SKM-1 (cell line): ENCODE results near the gene GADL1.

Experiments used
- DNase-seq: peaks from one replicate; lab custom pipeline; 2025; ENCODE audit not compliant: unreplicated experiment; lab: John Stamatoyannopoulos, UW

Gene GADL1

DNA sequence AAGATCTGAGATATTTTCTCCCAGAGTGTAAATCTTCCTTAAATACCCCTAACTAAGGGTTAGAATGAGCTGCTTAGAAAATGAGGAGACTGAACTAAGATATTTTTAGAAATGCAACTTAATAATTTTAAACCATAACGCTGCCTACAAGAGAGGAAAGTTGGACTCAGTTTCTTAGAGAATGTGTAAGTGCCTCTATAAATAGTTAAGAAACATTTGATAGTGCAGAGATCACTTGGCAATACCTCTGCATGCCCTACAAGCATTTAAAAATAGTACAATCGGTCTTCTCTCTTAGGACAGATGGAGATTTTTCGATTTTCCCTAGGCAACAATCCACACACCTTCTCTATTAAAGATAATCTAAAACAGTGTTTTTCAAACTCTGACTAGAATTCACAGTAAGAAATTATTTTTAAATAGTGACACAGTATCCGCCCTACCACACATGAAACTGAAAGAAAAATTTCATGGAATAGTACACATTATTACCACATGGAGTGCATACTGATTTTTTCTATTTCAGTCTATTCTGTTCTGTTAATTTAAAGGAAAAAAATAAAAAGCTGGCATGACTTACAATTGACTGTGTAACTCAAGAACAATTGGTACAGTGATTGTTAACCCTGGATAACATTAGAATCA, 83.2 kb downstream of the GADL1 start:
- no peak for DNase-seq

DNA sequence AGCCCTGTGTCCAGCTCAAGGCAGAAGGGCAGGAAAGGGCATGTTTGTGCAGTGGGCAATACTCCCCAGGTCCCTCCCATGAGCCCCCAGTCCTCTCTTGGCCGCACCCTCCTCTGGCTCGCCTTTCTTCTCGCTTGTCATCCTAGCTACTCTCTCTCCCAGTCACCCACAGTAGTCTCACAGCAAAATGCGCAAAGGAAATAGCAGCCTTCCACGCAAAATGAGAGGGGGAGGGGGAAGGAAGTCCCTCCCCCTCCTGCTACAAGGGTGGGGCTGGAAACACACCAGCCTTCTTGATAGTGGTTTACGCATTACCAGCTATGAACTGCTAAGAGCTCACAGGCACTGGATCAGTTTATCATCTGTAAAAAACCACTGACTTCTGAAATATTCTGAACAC, 83.8 kb downstream of the GADL1 start:
- no peak for DNase-seq

DNA sequence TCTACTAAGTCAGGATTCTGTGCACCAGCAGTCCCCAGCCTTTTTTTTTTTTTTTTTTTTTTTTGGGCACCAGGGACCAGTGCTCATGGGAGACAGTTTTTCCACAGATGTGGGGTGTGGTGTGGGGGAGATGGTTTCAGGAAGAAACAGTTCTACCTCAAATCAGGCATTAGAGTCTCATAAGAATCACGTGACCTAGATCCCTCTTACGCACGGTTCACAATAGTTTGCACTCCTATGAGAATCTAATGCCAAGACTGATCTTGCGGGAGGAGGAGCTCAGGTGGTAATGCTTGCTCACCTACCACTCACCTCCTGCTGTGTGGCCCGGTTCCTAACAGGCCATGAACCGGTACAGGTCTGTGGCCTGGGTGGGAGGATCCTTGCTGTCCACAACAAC, 88.8 kb downstream of the GADL1 start:
- no peak for DNase-seq

DNA sequence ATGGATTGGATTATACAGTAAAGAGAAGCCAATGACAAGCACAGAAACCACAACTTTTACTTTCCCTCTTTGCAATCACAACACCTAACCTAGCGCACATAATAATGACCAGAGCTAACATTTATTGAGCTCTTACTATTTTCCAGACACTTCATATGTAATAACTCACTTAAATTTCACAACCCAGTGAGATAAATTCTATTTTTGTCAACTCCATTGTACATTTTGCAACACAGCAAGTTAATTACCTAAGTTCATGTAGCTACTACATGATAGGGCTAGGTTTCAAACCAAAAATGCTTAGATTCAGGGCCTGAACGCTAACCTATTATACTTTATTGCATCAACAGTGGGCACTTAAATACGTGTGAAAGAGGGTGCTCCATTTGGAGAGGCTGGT, 89.5 kb downstream of the GADL1 start:
- DNase-seq = no peak

DNA sequence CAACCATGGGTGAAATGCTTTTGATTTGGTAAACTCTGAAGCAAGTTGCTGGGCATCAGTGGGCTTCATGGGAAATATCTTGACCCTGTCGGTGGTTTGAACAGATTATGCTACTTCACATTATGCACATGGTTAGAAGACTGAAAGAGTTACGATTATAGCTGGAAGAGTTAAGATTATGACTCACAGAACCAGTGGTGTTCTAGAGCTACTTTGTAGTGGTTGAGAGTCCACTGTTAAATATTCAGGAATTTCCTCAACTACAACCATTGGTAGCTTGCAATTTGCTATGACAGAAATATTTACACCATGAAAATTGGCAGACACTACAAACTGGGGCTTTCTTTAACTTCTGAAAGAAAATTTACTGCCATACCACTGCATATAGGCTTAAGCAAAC, 99.3 kb downstream of the GADL1 start:
- no peak for DNase-seq

DNA sequence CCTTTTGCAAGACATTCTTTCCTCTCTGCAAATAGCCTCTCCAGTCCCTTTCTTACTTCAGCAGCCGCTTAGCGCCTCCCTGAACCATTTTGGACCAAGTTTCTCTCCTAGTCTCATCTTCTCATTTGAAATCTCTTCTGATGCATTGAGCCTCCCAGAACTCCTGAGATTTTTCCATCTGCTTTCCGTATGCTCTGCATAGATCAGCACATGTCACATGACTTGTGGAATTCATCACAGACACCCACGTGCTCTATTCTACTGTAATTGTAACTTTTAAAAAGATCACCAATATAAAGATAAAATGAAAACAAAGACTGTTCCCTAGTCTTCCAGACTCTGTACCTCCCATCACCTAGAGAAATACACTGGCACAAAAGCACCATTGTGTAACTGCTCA, 100.7 kb downstream of the GADL1 start:
- DNase-seq = no peak

DNA sequence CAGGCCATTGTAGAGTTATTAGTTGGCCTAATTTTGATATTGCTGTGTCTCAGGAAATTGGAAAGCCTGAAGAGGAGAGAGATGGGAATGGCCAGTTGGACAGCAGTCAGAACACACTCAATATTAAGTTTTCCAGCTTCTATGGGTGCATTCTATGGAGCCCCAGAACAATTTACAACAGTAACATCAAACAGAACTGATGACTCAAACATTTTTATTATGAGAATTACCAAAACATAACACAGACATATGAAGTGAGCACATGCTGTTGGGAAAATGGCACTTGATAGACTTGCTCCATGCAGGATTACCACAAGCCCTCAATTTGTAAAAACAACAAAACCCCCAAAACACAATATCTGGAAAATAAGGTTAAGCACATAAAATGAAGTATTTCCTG, 104.3 kb downstream of the GADL1 start:
- no peak for DNase-seq

DNA sequence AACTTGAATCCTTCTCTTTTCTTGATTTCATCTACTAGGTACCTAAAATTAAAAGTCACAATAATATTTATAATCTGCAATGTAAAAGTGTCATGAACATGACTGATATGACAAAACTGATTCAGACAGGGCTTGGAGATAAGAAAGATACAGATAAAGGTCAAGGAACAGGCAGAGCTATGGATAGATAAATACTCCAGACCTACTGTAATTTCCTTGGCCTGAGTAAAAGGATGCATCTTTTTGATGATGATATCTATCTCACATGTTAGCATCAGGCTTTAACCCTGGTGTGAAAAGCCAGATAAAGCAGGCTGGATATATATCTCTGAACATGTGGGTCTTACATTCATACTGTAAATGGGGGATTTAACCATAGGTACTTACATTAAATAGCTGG, 108.1 kb downstream of the GADL1 start:
- no peak for DNase-seq

DNA sequence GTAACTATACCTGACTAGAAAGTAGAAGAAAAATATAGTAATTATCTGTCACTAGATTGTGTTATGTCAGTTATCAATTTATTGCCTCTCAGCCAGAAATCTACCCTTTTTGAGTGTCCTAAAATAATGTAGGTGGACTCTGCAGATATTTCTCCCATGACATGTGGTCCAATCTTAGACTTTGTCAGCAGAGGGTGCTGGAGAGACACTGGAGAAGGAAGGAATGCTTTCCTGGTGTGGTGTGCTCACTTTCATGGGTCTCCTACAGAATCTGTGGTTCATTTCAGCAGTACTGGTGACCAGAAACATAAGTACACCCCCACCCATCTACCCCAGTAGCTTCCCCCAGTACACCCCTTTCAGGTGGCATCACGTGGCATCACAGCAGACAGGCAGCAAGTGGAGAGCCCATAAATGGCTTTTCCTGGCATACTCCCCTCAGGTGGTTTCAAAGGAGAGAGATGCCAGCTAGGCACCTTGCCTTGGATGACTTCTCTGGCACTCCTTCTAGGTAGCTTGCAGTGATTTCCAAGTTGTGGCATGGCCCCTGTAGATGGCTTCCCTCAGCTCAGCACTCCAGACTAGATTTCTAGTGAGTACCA, 114.7 kb downstream of the GADL1 start:
- DNase-seq = no peak

DNA sequence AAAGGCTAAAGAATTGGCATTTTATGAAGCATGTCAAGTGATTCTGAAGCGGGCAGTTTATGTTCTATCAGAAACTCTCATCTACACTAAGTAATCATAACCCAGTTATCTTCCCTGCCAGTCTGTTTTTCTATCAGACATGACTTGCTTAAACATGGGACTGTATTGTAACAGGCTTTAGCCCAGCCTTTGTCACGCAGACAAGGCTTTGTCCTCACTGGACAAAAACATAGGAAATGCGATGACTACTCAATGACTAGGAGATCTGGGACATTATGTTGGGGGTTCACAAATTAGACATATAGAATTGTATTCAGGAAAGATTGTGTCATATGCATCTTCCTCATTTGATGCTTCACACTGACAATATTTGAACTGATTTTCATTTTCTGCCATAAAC, 115.5 kb downstream of the GADL1 start:
- DNase-seq = no peak

DNA sequence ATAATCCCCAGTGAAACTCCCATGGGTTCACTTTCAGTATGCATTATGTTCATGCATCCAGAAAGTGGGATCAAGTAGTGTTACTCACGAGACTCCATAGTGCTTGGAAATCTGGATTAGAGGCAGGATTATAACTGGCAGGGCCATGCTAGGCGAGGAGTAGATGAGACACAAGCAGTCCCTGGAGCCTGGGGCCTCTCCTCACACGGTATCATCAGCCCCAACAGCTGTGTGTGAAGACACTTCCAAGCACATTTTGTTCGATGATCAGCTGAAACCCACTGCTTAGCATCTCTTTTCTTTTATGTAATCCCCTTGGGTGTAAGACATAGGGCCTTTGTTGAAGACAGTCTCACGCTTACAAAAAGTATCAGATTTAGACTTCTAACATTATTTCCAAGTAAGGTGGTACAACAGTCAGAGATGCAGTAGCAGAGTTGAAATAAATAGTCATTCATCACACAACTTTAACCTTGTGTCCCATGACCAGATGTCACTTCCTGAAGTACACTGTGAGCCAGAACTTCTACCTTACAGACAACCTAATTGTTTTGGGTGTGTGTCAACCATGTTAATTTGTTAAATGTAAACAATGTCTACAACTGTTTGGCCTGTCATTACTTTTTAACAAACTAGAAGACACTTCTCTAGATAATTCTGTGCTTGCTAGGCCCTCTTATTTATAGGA, 116.9 kb downstream of the GADL1 start:
- no peak for DNase-seq

DNA sequence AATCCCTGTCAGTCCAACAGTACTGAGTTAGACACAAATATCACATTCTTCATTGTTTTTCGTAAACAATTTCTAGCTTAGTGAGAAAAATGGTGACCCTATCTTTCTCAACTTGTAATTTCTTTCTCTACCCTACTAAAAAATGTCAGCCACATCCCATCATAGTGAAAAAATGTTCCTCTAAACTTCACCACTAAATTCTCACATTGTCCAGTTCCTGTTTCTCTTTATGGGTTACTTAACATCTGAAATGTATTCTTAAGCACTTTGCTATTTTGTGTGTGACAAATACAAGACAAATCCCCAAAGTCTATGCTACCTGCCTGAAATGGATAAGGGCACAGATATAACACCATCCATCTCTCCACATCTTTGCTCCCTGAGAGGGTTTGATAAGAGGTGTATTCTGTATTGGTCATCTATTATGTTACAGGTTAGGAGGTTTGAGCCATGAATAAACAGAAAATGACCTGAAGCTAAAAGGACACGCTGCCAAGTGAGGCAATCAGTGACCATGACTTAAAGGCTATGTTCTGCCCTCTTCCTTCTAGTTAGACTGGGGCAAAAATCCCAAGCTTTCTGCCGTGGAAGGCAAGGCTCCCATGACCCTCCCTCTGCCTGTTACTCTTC, 118.2 kb downstream of the GADL1 start:
- DNase-seq = no peak

DNA sequence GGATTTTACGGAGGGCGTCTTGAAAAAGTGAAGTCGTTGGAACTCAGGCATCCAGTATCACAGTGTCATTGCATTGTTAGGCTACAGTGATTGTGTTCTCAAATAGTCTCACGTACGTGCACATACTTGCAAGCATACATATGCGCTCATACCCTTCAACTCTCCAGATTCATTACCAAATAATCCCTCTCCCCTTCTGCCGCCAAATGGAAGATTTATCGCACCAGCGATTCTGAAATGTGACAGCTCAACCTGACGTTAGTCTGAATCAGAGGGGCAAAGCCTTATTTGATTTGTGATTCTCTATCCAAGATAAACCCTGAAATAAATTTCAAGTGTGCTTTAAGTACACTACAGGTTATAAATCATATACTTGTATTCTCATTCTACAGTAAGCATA, 119.4 kb downstream of the GADL1 start:
- no peak for DNase-seq

DNA sequence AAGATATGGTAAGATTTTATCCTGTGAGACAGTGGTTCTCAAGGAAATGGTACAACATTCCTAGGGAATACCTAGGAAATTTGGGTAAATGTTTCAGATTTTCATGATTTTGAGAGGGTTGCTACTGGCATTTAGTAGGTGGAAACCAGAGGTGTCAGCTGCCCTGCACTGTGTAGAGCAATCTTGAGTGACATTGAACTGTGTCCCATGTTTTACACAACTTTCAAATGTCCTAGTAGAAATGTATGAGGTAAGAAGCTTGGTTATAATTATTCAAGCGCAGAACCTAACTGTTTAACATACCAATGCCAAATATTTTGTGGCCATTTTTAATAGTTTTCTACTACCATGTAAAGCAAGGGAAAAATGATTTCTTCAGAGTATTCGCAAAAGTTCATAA, 120.4 kb downstream of the GADL1 start:
- DNase-seq = no peak

DNA sequence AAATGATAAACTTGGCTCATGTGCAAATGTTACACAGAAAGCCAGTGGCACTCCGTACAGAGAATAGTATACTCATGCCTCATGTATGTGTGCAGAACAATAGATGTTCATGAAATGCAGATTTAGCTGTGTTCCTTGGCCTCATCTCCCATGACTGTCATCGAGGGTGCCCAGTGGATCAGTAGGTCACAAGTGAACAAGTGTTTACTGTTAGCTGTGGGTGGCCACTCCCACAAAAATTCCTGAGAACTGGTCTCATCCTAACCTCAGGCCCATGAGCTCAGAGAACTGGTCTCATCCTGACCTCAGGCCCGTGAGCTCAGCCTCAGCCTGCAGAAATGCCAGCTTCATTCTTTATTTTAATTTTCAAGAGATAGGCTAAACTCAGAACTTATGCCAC, 124.1 kb downstream of the GADL1 start:
- DNase-seq = no peak

DNA sequence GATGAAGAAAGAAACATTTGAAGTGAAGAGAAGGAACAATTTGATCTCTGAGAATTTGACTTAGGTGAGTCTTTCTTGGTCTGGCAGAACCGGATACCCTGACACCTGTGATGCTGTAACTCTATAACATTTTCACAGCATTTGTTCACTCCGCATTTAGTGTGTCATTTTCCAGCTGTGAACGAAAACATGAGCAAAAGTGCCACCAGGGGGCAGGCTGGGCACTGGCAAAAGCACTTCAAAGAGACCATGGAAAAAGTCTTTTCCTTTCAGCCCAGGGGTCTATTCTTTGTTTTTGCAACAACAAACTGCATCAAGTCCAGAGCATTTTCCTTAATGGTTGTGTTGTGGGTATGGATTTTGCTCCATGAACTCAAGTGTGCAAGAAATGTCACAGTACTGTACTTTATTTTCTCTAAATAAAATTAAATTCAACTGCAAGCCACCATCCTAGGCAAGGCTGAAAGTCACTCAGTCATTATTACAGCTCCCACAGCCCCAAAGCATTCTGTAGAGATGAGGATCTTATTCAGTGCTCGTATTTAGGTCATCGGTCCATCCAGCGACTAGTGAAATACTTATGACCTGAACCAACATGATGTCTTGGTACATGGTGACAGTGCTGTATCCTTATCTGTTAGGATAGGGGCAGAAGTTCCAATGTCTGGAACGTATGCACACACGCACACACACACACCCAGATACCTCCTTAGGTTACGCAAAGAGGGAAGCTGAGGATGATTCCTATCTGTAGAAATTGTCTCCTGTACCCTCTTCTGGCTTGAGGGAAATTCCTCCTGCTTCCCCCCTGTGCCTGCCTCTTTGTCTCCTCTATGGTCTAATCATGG, 125.5 kb downstream of the GADL1 start:
- DNase-seq = no peak

DNA sequence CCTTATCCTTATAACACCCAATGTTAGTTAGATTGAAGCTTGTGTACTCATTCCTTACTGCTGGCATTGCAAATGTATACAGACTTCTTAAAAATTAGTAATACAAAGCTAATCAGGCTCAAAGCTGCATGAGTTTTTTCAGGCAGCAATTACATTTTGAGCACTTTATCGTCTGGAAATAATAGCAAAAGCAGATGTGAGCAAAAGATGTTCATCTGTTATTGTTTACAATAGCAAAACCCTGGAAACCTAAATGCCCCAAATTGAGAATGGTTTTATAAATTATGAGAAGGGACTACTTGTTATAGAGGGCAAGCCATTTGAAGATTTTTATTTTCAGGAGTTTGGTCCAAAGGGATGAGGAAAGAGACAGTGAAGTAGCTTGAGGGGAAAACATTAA, 126.4 kb downstream of the GADL1 start:
- DNase-seq = no peak

DNA sequence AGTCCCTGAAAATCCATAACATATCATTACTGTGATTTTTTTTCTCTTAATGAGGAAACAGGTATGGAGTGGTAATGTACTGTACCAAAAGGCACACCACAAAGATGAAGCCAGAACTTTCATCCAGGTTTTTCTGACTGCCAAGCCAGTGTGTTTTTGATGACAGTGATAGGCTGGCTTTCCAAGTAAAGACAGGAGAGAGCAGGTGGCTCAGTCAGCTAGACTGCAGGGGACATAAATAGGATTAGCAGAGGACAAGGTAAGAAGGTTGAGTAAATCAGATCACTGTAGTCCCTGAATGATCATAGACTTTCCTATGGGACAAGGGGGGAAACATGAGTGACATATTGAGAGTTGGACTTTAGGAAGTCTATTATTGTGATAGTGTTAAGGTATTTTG, 127.9 kb downstream of the GADL1 start:
- DNase-seq = no peak

DNA sequence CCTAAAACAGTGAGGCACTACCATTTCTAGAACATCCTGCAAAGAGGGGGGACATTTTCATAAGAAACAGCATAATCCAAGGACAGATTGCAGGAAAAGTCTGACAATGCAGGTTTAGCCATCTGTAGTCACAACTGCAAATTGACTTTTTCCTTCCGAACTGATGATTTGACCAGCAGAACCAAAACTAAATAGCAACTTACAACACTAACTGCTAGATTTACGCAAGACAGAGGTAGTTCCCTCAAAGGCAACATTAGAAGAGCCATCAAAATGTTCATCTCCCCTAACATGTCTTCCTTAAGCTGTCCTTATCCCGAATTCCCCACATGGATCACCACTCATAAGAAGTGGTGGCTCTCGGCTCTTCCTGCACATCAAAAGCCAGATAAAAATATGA, 129.6 kb downstream of the GADL1 start:
- DNase-seq = no peak

DNA sequence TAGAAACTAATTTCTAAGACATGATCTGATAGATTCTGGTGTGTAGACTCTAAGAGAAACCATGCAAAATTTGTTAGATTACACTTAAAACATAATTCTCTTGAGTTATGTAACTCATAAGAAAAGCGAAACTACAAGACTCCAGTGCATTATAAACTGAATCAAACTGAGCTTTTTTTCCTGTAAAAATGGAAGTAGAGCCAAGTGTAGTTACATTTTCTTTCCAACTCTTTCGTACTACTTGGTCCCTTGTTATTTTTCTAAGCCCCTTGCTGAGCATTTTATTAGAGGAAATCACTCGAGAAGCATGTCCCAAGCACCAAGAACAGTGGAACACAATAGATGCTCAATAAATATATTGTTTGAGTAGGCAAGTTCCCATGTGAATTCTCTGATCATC, 130.2 kb downstream of the GADL1 start:
- no peak for DNase-seq

DNA sequence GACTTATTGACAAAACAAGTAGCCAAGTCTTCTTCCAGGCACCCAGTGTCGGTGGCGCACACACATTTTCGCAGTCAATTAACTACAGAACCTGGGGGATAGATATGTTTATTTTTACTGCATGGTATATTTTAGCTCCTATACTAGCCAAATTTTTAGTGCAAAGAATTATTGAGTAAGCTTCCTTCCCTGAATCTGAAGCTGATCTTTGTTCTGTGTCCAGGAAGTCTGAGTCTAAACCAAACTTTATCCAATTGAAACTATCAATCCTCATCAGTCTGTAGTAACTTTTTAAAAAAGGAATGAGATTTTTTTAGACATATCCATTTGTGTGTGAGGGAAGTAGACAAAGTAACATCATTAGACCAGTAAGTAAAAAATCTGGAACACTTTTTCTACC, 133.1 kb downstream of the GADL1 start:
- no peak for DNase-seq
